Peyer's patch (tissue), 4 donors: ENCODE measurements around the gene UBE2A. TPM values are rescaled to one million over a fixed set of nuclear protein-coding genes. Genes with fewer than 3 reads are reported as not detected.
A peak's percentile ranks its signal among the peaks of the same experiment; 100 is the strongest.

Experiments used
- DNase-seq, 3 donors: peaks; one replicate each; pipeline ENCODE4 v3.0.0-alpha.2; 2017 to 2019
- H3K27ac ChIP-seq, 4 donors: fragments of 200-600 bp; sonication (generic); one replicate each; pipeline ENCODE4 v1.5.1; 2016 to 2019
- H3K27me3 ChIP-seq, 2 donors: fragments of 200-600 bp; sonication (generic); one replicate each; pipeline ENCODE4 v1.5.1; 2019
- H3K36me3 ChIP-seq, 3 donors: fragments of 200-600 bp; sonication (generic); one replicate each; pipeline ENCODE4 v1.5.1; 2016 to 2019
- H3K4me1 ChIP-seq, 4 donors: fragments of 200-600 bp; sonication (generic); one replicate each; pipeline ENCODE4 v1.5.1; 2016 to 2019
- H3K4me3 ChIP-seq, 4 donors: fragments of 200-600 bp; sonication (generic); 1 replicate in 3 of 4; 2 replicates in 1 of 4; pipeline ENCODE4 v1.5.1; 2016 to 2019; ENCODE audit warnings: mild to moderate bottlenecking in 1 of 4
- H3K9me3 ChIP-seq, 4 donors: fragments of 200-600 bp; sonication (generic); one replicate each; pipeline ENCODE4 v1.5.1; 2016 to 2019; ENCODE audit warnings: mild to moderate bottlenecking in 1 of 4
- CTCF ChIP-seq, 6 experiments: fragments of 450-650 bp in 4 of 6; fragments of 200-600 bp in 2 of 6; sonication (generic) in 1 of 6; IDR thresholded peaks; one replicate each; pipeline ENCODE4 v1.5.1; 2017 to 2019; ENCODE audit warnings: antibody characterized with exemption in 6 of 6, mild to moderate bottlenecking in 3 of 6, moderate library complexity in 1 of 6
- POLR2A ChIP-seq, 2 donors: fragments of 450-650 bp; IDR thresholded peaks; one replicate each; pipeline ENCODE4 v1.5.1; 2017; ENCODE audit warnings: antibody characterized with exemption in 2 of 2, mild to moderate bottlenecking in 2 of 2, moderate library complexity in 2 of 2
- total RNA-seq, 4 donors: library from RNA; depleted of rRNA; stranded (reverse); fragments of >200 nt; gene quantifications; one replicate each; pipeline ENCODE4 v1.1.0, GENCODE V29; 2016

Gene UBE2A
- total RNA-seq, 4 donors from 2014 or later: 33.8 to 49.0 (median 35.7) TPM

GRCh38 chrX:119617517-119618164, 43.3 kb downstream of the UBE2A start:
- Histone ChIP-seq H3K27me3 (no peaks in the 10 kb centered on the region), H3K4me3 (no peak overlapping the region), H3K36me3 (no peaks in the 10 kb centered on the region), H3K9me3 (no peaks in the 10 kb centered on the region), H3K4me1 (peaks cover 0 to 7% (median 0%) of the 10 kb centered on the region in 4 donors), H3K27ac (peak overlapping the region in 1 of 4 donors; percentile 70)
- peak in 2 of 3 donors; percentile 73 to 79 for DNase-seq
- TF ChIP-seq POLR2A (IDR thresholded peaks at IDR 0.05) (no peak), CTCF (IDR thresholded peaks at IDR 0.05) (no peak)

GRCh38 chrX:119618439-119618838, 44.1 kb downstream of the UBE2A start:
- DNase-seq: peak in 2 of 3 donors; percentile 74 to 79
- H3K27ac ChIP-seq: peak overlapping the region in 1 of 4 donors; percentile 70
- H3K36me3 ChIP-seq: no peaks in the 10 kb centered on the region
- H3K9me3 ChIP-seq: no peaks in the 10 kb centered on the region
- H3K27me3 ChIP-seq: no peaks in the 10 kb centered on the region
- H3K4me3 ChIP-seq: no peak overlapping the region
- TF ChIP-seq POLR2A (IDR thresholded peaks at IDR 0.05) (no peak), CTCF (IDR thresholded peaks at IDR 0.05) (no peak)
- peaks cover 0 to 7% (median 0%) of the 10 kb centered on the region in 4 donors for H3K4me1 ChIP-seq

- H3K27me3 ChIP-seq: no peaks in the 10 kb centered on the region
- no peaks in the 10 kb centered on the region for H3K9me3 ChIP-seq
- H3K36me3 ChIP-seq: no peaks in the 10 kb centered on the region
- DNase-seq: no peak
- TF ChIP-seq CTCF (IDR thresholded peaks at IDR 0.05) (no peak), POLR2A (IDR thresholded peaks at IDR 0.05) (no peak)
- no peak overlapping the region for H3K27ac ChIP-seq
- H3K4me1 ChIP-seq: peaks cover 0 to 7% (median 0%) of the 10 kb centered on the region in 4 donors
- no peak overlapping the region for H3K4me3 ChIP-seq
Measured at GRCh38 chrX:119622356-119623232, 48.2 kb downstream of the UBE2A start.

GRCh38 chrX:119624417-119624816, 50.1 kb downstream of the UBE2A start:
- Histone ChIP-seq H3K27ac (no peak overlapping the region), H3K27me3 (no peaks in the 10 kb centered on the region), H3K9me3 (no peaks in the 10 kb centered on the region), H3K36me3 (no peaks in the 10 kb centered on the region), H3K4me1 (peaks cover 0 to 5% (median 0%) of the 10 kb centered on the region in 4 donors), H3K4me3 (no peak overlapping the region)
- DNase-seq: no peak
- no peak for TF ChIP-seq POLR2A (IDR thresholded peaks at IDR 0.05)
- no peak for TF ChIP-seq CTCF (IDR thresholded peaks at IDR 0.05)

GRCh38 chrX:119624951-119625668, 50.7 kb downstream of the UBE2A start:
- H3K4me1 ChIP-seq: no peaks in the 10 kb centered on the region
- no peak overlapping the region for H3K4me3 ChIP-seq
- H3K36me3 ChIP-seq: no peaks in the 10 kb centered on the region
- DNase-seq: no peak
- no peak overlapping the region for H3K27ac ChIP-seq
- H3K27me3 ChIP-seq: no peaks in the 10 kb centered on the region
- TF ChIP-seq POLR2A (IDR thresholded peaks at IDR 0.05): no peak
- no peak for TF ChIP-seq CTCF (IDR thresholded peaks at IDR 0.05)
- H3K9me3 ChIP-seq: no peaks in the 10 kb centered on the region
